ENCODE results near the gene RELL1. TPM values are rescaled to one million over a fixed set of nuclear protein-coding genes. Genes with fewer than 3 reads are reported as not detected.

The RELL1 gene
- polyA plus RNA-seq, 1 of the 3 experiments (the other 2 are of a cell fraction), result 4.5 TPM

GRCh38 chr4:37641352-37641751 is 44.8 kb downstream of the RELL1 start:
- peaks cover 0 to 6% of the 10 kb centered on the region in 2 experiments for H3K36me3 ChIP-seq (replicated peaks in 1 of 2; ENCODE audit: control insufficient read depth in 1 of 2, insufficient read depth in 2 of 2, low read length in 1 of 2)
- no peak overlapping the region for H3K4me3 ChIP-seq (ENCODE audit: low read depth in 2 of 2, low read length in 1 of 2)
- no peak overlapping the region for H3K4me2 ChIP-seq
- no peak overlapping the region for H3K27ac ChIP-seq (ENCODE audit: low read depth in 2 of 2, low read length in 1 of 2)
- ChIA-PET CTCF (interaction anchor here (1.0 kb wide), 1 partner anchor 39 kb away, joined by 3 read pairs; no protein-coding TSS in a partner anchor), POLR2A (no interaction called here)
- no peaks in the 10 kb centered on the region for H3K9me3 ChIP-seq
- no peak overlapping the region for H3K9ac ChIP-seq
- H3K79me2 ChIP-seq (ENCODE audit: insufficient read depth), result no peaks in the 10 kb centered on the region
- no peaks in the 10 kb centered on the region for H3K9me2 ChIP-seq
- H3F3A ChIP-seq (replicated peaks; ENCODE audit: insufficient read depth), result peaks cover 9% of the 10 kb centered on the region
- H3K4me1 ChIP-seq (ENCODE audit: control insufficient read depth in 1 of 2, insufficient read depth in 2 of 2, low read depth in 1 of 2, low read length in 1 of 2), result no peaks in the 10 kb centered on the region; a peak in 1 of 4 replicates
- DNase-seq, result no peak
- no peaks in the 10 kb centered on the region for H4K20me1 ChIP-seq (ENCODE audit: insufficient read depth)
- no peak for TF ChIP-seq GATA2 (CRISPR knock-in tag; IDR thresholded peaks at IDR 0.05)
- TF ChIP-seq EP300 (IDR thresholded peaks at IDR 0.05; ENCODE audit: borderline replicate concordance in 1 of 2, low read depth in 1 of 2, low read length in 1 of 2), result no peak
- TF ChIP-seq FOSL2 (IDR thresholded peaks at IDR 0.05; ENCODE audit: borderline replicate concordance, low read depth), result no peak
- TF ChIP-seq, protein P1, sequence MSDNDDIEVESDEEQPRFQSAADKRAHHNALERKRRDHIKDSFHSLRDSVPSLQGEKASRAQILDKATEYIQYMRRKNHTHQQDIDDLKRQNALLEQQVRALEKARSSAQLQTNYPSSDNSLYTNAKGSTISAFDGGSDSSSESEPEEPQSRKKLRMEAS (IDR thresholded peaks at IDR 0.05; ENCODE audit: low read depth), result no peak
- no peak for TF ChIP-seq CTCF (IDR thresholded peaks at IDR 0.05)
- no peak for TF ChIP-seq PBX3 (IDR thresholded peaks at IDR 0.05)
- TF ChIP-seq IRF3 (IDR thresholded peaks at IDR 0.05; ENCODE audit: low read depth, low read length), result no peak
- TF ChIP-seq SIN3A (IDR thresholded peaks at IDR 0.05; ENCODE audit: borderline replicate concordance, low read depth, low read length), result no peak
- TF ChIP-seq RAD21 (IDR thresholded peaks at IDR 0.05; ENCODE audit: low read length), result no peak
- no peak for TF ChIP-seq TCF12 (IDR thresholded peaks at IDR 0.05)
- TF ChIP-seq, protein P2, sequence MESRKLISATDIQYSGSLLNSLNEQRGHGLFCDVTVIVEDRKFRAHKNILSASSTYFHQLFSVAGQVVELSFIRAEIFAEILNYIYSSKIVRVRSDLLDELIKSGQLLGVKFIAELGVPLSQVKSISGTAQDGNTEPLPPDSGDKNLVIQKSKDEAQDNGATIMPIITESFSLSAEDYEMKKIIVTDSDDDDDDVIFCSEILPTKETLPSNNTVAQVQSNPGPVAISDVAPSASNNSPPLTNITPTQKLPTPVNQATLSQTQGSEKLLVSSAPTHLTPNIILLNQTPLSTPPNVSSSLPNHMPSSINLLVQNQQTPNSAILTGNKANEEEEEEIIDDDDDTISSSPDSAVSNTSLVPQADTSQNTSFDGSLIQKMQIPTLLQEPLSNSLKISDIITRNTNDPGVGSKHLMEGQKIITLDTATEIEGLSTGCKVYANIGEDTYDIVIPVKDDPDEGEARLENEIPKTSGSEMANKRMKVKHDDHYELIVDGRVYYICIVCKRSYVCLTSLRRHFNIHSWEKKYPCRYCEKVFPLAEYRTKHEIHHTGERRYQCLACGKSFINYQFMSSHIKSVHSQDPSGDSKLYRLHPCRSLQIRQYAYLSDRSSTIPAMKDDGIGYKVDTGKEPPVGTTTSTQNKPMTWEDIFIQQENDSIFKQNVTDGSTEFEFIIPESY (IDR thresholded peaks at IDR 0.05; ENCODE audit: borderline replicate concordance, low read depth), result no peak
- TF ChIP-seq FOXM1 (IDR thresholded peaks at IDR 0.05; ENCODE audit: low read depth), result no peak
- TF ChIP-seq NRF1 (IDR thresholded peaks at IDR 0.05; ENCODE audit: low read depth, low read length), result no peak
- TF ChIP-seq POLR2AphosphoS5 (IDR thresholded peaks at IDR 0.05; ENCODE audit: low read depth, low read length), result no peak
- TF ChIP-seq, protein P3, sequence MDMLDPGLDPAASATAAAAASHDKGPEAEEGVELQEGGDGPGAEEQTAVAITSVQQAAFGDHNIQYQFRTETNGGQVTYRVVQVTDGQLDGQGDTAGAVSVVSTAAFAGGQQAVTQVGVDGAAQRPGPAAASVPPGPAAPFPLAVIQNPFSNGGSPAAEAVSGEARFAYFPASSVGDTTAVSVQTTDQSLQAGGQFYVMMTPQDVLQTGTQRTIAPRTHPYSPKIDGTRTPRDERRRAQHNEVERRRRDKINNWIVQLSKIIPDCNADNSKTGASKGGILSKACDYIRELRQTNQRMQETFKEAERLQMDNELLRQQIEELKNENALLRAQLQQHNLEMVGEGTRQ (IDR thresholded peaks at IDR 0.05; ENCODE audit: borderline replicate concordance, low read depth, low read length), result no peak
- no peaks in the 10 kb centered on the region for H3K27me3 ChIP-seq (ENCODE audit: insufficient read depth)
- 97% methylated on average over 3 of the region's 3 CpGs for WGBS (ENCODE audit: low lambda C conversion rate)
- H2AFZ ChIP-seq (ENCODE audit: low read depth), result no peak overlapping the region
